CD4-positive, alpha-beta T cell treated with Interleukin-12 subunit alpha and Interleukin-12 subunit beta, for 1 hour (primary cell): ENCODE results near the gene SHISA6.

Experiments
- DNase-seq: peaks from one replicate; pipeline ENCODE4 v3.0.0-alpha.2; 2020

Gene SHISA6

DNA sequence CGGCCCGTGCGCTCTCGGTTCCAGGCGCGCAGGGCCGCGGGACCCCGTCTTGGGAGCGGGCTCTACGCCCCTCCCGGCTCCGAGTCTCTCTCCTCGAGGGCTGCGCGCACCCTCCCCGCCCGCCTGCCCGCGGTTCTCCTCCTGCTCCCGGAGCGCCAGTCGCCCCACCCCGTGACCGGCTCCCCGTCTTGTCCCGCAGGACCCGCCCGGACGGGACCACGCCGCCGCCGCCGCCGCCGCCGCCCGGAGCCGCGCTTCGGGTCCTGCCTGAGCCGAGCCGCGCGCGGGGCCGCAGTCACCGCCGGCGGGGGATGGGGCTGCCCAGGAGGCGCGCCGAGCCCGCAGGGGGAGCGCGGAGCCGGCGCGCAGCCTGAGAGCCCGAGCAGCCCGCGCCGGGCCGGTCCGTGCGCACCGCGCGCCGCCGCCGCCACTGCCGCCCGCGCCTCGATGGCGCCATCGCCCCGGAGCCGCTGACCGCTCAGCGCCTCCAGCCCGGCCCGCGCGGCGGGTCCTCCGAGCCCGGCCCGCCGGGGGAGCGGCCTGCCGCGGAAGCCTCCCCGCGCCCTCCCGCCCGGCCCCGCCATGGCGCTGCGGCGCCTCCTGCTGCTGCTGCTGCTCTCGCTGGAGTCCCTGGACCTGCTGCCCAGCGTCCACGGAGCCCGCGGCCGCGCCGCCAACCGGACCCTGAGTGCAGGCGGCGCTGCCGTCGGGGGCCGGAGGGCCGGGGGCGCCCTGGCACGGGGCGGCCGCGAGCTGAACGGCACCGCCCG lies at the start of gene SHISA6:
TSS of gene SHISA6 (plus strand) at position 373 of the 770 bp plus-strand sequence.
- DNase-seq: no peak

DNA sequence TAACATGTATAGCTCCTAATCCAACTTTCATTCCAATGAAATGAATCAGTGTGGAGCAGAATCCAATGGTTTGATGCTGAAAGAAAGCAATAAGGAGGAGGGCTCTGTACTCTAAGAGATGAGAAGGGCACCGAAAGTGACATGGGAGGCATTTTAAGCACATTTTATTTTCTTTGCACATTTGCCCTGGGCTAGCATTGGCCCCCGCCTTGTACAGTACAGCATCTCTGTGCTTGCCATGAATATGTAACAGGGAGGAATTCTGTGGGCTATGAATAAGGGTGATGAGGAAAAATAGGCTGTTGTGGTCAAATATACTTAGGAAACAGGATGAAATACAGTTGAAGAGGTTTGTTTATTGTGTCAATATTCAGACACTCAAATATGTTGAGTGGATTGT lies 45.2 kb upstream of the SHISA6 start:
- DNase-seq: no peak

DNA sequence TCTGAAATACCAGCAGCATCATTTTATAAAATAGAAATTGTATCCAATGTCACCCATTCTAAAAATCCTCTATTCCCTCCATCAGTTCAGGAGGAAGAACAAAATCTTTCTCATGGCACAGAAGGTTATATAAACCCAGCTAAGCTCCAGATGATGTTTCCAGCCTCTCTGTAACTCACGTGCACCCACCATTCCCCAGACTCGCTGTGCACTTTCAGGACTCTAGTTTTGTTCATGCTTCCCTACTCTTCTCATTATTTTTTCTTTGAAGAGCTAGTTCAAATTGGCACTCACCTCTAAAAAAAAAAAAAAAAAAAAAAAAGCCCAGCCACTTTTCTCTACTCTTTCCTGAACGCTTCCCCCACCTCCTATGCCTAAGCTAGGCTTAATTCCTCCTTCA lies 36.0 kb upstream of the SHISA6 start:
- DNase-seq: no peak

DNA sequence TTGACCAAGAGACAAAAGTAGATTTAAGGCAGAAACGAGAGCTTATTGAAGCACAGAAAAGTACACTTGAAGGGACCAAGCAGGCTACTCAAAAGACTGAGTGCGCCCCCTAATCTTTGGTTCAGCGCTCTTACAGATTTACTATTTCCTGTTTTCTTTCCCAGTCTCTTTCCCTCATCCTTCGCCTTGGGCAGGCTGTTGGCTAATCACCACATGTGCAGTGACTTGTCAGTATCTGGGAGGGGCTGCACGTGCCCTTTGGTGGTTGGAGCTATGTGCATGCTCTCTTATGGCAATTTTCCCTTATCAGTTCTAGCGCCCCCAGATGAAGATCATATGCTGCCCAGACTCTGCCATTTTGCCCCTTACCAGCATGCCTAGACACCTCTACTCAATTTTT lies 35.4 kb upstream of the SHISA6 start:
- DNase-seq: no peak

DNA sequence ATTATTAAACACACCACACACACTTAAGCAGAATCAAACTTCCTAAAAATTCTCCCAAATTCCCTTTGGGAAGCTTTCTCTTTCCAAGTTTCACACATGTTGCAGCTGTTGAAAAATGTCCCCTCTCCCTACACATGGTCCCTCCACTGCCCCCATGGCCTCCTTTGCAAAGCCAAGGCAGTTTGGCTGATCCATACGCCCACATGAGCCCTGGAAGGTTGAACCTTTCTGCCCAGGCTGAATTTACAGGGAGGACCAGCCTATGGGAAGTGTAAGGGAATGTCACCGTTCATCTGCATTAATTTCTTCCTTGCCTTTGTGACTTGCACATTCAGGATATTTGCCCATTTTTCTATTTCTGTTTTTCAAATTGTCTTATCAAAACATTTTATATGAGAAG lies 31.1 kb upstream of the SHISA6 start:
- DNase-seq: no peak

DNA sequence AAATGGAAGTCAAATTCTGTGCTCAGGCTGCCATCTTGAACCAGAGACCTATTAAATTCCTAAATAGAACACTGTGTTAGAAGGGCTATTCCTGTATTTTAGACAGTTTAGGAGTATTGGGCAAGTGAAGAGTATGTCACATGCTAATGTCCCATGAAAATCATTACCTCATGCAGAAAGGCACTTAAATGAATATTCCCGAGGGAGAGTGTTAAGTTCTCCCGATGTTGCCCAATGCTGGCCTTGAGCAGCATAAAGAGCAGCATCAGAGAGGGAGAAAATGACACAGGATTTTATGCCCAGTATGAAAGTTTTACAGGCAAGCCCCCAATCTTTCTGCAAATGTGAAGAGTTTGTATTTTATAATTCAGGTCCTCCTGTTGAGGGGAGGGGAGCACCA lies 28.2 kb upstream of the SHISA6 start:
- no peak for DNase-seq

DNA sequence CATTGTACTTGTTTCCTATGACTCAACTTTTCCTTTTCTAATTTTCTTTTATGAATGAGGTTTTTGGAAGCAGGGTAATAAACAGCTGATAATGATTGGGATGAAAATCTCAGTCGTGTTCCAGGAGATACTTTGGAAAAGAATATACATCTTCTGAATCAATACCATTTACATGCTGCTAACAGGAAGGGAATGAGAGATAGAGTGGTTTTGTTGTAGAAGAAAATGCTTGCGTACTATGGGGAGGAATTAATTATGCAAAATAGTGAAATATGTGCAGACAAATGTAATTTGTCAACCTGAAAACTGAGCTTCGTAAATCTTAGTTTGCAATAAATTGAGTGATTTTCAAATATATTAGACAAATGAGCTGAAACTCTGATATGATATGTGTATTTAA lies 24.0 kb upstream of the SHISA6 start:
- DNase-seq: no peak

DNA sequence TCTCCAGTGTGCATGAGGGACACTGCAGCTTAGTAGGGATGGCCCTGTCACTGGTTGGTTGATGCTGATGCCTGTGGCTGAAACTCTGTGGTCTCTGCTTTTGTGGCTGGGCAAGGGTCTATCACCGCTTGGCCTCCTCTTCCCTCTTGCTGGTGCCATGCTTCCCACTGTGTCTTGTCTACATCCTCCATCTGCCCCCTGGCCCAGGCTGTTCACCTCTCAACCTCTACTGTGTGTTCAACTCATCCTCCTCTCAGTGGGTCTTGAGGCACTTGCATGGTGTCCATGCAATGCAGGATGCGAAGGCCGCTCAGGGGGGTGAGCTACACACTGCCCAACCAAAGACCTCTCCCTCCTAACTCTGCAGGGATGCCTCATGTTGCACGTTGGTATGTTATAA lies 19.8 kb upstream of the SHISA6 start:
- DNase-seq: no peak

DNA sequence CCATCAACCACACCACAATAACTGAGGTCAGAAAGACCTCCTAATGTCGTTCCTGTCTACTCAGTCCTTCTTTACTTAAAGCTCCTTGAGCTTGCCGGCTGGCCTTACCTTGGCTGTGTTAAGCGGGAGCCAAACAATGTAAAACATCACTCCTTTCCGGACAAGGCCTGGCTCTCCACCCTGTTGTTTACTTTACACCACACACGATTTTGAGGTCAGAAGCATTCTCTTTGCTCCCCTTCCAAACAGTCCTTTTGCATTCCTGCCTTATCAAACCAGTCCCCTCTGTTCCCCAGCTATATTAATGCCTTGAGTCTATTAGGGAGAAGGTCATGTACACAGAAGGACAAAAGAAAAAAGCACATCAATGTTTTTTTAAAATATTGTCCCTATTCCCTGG lies 19.3 kb upstream of the SHISA6 start:
- DNase-seq: no peak

DNA sequence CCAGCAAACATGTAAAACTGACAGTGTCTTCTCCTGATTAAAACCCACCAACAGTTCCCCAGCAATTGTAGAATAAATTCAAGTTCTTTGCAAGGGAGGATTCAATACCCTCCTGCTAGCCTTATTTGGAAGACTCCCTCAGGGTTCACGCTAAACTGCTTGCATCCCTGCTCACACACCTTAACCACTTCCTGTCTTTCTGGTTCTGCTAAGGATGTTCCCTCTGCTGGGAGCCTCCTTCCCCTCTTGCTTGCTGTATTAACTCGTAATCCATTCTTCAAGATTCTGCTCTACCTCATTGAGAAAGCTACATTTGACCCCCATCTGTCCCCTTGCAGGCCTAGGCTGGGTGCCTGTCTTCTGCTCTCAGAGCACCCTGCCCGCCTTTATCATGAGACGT lies 2.3 kb upstream of the SHISA6 start:
- DNase-seq: no peak

DNA sequence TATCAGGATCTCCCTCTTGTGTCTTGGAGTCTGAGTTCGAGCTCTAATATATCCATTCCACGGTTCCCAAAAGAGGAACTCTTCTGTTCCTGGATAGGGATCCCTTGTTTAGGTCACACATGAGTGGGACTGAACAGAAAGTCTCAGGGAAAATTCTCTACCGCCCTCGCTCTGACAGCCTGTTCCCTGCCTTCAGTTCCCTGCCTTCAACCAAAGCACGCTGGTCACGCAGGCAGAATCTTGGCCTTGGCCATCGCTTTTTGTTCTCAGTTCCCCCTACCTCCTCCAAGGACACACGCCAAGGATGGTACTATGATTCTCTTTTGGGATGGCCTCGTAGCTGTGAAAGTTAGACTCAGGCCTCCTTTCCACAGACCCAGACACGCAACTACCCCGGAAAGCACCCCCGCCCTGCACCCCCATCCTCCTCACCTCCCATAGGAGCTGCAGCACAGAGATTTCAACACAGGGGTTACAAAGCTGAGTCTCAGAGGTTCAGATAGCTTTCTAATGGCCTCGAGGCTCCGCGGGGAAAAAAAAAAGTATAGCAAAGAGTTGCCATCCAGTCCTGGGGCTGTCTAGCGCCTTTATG lies 1.5 kb upstream of the SHISA6 start:
- no peak for DNase-seq

DNA sequence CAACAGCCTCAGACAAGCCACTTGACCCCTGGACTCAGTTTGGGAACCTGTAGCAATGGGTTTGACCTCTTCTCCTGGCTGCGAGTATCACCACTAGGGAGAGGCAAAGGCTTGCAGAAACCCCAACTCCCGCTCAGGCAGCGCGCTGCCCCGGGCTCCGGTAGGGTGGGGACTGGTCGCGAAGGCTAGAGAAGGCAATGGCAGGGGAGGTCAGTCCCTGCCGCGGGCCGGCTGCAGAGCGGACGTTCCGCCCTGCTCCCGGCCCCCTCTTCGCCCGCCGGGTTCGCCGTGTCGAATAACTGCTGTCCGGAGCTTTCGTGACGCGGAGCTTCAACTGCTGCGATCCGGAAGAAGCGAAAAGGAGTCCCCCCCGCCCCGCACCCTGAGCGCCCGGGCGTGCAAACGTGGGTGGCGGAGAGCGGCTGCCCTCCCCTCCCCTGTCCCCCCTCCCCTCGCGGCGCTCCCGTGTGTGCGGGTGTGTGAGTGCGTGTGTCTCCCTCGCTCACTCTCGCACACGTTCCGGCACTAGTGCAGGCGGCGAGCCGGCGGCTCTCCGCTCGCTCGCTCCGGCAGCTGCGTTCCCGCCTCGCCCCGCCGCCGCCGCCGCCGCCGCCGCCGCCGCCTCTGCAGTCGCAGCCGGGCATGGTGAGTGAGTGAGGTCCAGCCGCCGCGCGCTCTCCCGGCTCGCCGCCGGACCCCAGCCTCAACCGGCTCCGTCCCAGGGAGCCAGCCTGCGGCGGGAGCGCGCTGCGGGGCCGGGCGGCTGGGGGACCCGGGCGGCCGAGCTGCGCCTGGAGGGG lies 772 bp upstream of the SHISA6 start:
- DNase-seq: no peak

DNA sequence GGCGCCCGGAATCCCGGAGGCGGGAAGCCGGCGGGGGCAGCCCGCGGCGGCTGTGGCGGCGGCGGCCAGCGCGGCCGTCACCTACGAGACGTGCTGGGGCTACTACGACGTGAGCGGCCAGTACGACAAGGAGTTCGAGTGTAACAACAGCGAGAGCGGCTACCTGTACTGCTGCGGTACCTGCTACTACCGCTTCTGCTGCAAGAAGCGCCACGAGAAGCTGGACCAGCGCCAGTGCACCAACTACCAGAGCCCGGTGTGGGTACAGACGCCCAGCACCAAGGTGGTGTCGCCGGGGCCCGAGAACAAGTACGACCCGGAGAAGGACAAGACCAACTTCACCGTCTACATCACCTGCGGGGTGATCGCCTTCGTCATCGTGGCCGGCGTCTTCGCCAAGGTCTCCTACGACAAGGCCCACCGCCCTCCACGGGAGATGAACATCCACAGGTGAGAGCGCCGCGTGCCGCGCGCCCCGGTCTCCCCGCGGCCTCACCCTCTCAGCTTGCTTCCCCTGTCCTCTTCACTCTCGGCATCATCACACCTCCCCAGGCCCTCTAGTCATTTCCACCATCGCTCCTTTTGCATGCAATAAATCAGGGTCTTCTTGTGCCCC lies 706 bp downstream of the SHISA6 start:
- no peak for DNase-seq

DNA sequence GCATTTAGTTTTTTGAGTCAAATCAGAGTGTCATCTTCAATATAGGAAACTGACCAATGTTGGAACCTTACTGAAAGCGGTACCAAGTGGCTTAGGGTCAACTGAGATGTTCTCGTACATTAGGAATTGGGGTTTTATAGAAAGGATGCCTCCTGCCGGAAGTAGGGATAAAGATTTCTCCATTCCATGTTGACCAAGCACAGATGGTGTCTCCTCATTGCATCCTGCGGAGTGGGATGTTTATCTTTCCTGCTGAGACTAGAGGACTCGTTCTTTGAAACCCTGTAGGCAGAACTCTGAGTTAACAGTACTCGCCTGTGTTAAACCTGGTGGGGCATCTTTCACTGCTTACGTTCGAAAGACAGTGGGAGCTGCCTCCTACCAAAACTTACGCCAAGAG lies 1.4 kb downstream of the SHISA6 start:
- no peak for DNase-seq

DNA sequence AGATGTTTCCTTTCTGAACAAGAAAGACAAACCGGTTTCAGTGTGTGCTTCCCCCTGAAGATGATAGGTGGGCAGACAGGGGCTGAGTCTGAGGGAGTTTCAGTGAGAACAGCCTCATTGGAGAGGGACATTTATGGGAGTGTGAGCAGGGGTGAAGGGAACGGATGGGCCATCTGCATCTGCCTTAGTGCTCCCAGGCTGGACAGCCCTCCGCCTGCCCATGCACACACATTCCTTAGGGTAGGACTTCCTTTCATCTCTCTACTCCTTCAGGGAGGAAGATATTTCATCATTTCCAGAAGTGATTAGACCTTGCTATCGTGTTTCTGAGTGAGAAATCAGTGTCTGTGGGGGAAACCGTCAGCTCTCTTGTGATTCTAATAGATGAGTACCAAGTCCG lies 3.8 kb downstream of the SHISA6 start:
- no peak for DNase-seq

DNA sequence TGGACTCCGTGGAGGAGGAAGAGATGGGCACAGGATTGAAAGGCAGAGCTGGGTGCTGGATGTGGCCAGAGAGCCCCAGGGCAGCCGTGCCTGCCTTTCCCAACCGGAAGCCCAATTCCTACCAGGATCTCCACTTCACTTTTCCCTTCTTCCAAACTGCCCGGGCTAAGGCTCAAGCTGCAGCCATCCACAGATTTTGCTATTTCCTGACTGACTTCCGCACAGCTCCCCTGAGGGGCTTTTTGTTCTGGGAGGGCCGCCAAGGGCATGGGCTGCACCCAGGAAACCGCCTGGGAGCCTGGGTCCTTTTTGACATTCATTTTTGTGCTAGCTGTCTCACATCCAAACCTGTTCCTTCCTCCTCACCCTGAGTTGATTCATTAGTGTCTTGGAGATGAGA lies 4.2 kb downstream of the SHISA6 start:
- DNase-seq: no peak

DNA sequence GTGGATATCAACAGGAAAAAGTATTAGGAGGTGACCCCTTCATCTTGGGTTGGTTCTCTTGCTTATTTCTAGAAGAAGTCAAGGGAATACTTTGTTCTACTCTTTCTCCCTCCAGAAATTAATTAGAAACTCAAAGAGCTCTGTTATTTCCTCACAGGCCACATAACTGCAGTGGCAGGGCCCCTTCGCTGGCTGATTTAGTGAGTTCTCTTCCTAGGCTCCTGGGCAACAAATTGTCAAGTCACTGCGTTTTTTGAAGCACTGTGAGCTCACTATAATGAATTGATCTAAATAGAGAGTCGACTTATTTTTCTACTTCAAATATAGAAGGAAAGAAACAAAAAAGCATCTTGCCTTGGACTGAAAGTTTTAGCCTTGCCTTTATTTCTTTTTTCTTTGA lies 4.8 kb downstream of the SHISA6 start:
- no peak for DNase-seq

DNA sequence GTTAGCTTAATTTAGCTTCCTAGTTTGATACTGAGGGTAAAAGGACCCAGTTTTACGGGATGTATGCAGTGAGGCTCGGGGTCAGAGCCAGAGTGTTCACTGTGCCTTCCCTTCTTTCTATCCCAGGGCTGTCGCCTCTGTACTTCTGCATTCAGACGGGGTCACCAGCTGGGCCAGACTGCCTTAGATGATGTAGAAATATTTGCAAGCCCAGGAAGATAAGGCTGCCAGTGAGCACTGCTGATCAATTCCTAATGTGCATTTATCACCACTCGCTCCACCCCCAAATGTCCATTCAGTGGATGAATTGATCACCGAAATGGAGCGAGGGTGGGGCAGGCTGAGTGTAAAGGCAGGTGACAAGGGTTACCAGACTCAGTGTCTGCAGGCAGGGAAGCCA lies 9.1 kb downstream of the SHISA6 start:
- no peak for DNase-seq

DNA sequence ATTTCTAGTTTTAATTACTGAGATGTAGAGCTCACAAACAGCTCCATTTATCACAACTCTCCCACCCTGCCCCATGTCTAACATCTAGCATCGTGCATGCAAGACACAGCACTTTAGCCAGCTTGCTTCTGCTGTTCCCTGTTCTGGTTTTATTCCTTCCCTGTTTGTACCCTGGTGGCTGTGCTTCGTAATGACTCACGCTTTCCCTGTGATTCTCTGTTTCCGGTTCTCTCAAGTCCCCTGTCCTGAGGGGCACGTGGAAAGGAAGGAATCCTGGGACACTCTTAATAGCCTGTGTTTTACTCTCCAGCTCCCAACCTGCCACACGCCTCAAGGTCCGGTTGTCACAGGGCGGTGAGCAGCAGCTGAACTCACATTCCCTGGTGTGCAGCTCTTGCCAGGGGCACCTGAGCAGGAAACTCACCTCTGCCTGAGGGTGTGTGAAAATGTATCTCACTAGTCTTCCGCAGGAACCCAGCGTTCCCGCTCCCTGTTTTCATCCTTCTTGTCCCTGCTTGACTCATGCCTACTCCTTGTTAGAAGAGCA lies 10.6 kb downstream of the SHISA6 start:
- DNase-seq: no peak

DNA sequence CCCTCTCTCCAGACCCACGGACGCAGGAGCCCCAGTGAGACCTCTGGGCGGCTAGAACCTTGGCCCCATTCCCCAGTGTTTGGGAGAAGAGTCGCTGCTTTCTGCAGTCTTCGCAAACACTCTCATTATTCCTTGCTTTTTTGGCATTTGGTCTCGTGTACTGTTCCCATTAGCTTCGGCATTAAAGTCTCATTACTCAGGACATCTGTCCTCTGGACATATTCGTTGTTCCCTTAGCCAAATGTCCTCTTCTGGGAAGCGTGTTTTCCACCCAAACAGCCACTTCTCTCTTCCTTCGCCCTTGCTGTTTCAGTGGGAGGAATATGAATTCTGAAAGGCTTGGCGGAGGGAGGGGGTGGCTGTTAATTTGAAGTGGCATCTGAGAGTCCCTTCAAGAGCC lies 11.1 kb downstream of the SHISA6 start:
- DNase-seq: no peak

DNA sequence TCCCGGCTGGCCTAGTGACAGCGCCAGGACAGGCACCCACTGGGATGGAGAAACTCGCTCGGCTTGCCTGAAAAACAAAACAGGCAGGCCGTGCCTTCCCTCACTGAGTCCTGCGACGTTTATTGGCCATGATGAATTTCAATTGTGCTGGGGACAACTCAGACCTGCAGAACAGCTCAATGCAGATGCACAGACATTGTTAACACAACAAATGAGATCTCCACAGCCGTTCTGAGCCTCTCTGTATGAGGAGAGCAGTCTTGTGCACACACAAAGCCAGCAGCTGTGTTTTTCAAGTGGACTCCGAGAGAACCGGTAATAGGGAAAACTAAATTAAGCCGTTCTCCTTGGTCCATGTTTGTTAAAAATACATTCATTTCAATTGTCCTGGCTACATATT lies 15.9 kb downstream of the SHISA6 start:
- DNase-seq: no peak

DNA sequence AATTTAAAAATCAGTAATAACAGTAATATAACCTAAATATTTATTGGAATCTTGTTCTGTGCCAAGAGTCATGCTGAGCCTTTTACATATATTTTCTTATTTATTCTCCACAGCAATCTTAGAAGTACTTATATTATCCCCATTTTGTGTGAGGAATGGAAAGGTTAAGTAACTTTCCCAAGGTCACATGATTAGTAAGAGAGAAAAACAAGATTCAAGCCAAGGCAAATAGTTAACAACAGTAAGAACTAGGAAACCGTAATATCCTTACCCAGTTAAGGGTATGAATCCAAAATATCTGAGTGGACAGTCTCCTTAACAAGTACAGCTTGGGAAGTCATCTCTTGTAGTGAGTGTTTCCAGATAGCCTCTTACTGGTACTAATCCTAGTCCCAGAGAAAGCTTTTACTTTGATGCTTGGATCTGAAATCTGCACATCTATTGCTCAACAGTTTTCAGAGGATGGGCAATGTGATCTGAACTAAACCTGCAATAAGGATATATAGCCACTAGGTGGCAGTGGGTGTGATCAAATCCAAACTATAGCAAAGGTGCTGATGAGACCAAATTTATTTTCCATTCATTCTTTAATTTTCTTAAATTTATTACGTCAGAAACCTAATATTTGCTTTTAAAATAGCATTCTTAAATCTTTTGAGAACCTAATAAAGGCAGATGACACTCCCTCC lies 23.3 kb downstream of the SHISA6 start:
- no peak for DNase-seq
